ENCODE measurements around the gene POLR2L.

DNA sequence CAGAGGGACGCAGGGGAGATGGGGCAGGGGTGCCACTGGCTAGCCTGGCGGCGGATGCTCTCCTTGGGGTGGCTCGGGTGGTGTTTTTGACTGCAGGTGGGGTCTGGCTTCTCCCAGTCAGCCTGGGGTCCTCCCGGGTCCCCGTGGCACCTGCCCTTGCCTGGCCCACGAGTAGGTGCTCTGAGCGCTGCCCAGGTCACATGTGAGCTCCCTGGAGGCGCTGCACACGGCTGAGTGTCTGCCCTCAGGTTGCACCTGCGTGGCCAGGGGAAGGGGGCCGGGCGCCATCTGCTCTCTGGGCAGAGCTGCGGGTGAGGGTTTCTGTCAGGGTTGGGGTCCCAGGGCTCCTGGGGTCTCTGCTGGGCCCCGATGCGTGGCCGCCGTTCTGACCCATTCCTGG is 5.5 kb upstream of the POLR2L start:
- TF ChIP-seq, protein P1, sequence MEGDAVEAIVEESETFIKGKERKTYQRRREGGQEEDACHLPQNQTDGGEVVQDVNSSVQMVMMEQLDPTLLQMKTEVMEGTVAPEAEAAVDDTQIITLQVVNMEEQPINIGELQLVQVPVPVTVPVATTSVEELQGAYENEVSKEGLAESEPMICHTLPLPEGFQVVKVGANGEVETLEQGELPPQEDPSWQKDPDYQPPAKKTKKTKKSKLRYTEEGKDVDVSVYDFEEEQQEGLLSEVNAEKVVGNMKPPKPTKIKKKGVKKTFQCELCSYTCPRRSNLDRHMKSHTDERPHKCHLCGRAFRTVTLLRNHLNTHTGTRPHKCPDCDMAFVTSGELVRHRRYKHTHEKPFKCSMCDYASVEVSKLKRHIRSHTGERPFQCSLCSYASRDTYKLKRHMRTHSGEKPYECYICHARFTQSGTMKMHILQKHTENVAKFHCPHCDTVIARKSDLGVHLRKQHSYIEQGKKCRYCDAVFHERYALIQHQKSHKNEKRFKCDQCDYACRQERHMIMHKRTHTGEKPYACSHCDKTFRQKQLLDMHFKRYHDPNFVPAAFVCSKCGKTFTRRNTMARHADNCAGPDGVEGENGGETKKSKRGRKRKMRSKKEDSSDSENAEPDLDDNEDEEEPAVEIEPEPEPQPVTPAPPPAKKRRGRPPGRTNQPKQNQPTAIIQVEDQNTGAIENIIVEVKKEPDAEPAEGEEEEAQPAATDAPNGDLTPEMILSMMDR (IDR thresholded peaks at IDR 0.05 in 8 of 11, conservative IDR thresholded peaks at IDR 0.05 in 3 of 11), result no peak
- no peak for TF ChIP-seq POLR2A (IDR thresholded peaks at IDR 0.05)

All from spleen (tissue), 7 donors.